ENCODE results near the gene SYT12. TPM values are rescaled to one million over a fixed set of nuclear protein-coding genes. Genes with fewer than 3 reads are reported as not detected.

SYT12 gene
- total RNA-seq, 1 experiment from 2014 or later: 4.6 TPM

DNA sequence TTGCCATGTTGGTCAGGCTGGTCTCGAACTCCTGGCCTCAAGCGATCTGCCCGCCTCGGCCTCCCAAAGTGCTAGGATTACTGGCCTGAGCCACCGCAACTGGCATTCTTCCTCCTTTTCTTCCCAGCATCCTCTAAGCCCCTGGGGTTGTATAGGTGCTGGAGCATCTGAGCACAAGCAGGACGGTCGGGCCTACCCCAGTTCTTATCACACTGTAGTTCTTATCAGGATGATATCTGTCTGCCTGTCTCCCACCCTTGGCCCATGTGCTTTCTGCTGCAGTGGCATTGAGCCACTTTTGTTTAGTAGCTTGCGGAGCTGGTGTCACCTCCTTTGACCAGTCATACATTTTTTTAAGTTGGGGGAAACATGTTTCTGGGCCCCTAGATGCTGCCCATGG is 35.6 kb downstream of the SYT12 start (continued):
- TF ChIP-seq, protein P1, sequence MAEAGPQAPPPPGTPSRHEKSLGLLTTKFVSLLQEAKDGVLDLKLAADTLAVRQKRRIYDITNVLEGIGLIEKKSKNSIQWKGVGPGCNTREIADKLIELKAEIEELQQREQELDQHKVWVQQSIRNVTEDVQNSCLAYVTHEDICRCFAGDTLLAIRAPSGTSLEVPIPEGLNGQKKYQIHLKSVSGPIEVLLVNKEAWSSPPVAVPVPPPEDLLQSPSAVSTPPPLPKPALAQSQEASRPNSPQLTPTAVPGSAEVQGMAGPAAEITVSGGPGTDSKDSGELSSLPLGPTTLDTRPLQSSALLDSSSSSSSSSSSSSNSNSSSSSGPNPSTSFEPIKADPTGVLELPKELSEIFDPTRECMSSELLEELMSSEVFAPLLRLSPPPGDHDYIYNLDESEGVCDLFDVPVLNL (CRISPR knock-in tag; IDR thresholded peaks at IDR 0.05; ENCODE audit: borderline replicate concordance, low read depth): no peak
- TF ChIP-seq NR3C1 (CRISPR knock-in tag; conservative IDR thresholded peaks at IDR 0.05; ENCODE audit: low read depth) (no peak), ZNF232 (CRISPR knock-in tag; IDR thresholded peaks at IDR 0.05) (no peak), MYBL2 (CRISPR knock-in tag; IDR thresholded peaks at IDR 0.05) (no peak)
- TF ChIP-seq, protein P2, sequence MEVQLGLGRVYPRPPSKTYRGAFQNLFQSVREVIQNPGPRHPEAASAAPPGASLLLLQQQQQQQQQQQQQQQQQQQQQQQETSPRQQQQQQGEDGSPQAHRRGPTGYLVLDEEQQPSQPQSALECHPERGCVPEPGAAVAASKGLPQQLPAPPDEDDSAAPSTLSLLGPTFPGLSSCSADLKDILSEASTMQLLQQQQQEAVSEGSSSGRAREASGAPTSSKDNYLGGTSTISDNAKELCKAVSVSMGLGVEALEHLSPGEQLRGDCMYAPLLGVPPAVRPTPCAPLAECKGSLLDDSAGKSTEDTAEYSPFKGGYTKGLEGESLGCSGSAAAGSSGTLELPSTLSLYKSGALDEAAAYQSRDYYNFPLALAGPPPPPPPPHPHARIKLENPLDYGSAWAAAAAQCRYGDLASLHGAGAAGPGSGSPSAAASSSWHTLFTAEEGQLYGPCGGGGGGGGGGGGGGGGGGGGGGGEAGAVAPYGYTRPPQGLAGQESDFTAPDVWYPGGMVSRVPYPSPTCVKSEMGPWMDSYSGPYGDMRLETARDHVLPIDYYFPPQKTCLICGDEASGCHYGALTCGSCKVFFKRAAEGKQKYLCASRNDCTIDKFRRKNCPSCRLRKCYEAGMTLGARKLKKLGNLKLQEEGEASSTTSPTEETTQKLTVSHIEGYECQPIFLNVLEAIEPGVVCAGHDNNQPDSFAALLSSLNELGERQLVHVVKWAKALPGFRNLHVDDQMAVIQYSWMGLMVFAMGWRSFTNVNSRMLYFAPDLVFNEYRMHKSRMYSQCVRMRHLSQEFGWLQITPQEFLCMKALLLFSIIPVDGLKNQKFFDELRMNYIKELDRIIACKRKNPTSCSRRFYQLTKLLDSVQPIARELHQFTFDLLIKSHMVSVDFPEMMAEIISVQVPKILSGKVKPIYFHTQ (CRISPR knock-in tag; IDR thresholded peaks at IDR 0.05): no peak
- TF ChIP-seq, protein P3, sequence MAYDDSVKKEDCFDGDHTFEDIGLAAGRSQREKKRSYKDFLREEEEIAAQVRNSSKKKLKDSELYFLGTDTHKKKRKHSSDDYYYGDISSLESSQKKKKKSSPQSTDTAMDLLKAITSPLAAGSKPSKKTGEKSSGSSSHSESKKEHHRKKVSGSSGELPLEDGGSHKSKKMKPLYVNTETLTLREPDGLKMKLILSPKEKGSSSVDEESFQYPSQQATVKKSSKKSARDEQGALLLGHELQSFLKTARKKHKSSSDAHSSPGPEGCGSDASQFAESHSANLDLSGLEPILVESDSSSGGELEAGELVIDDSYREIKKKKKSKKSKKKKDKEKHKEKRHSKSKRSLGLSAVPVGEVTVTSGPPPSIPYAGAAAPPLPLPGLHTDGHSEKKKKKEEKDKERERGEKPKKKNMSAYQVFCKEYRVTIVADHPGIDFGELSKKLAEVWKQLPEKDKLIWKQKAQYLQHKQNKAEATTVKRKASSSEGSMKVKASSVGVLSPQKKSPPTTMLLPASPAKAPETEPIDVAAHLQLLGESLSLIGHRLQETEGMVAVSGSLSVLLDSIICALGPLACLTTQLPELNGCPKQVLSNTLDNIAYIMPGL (CRISPR knock-in tag; IDR thresholded peaks at IDR 0.05): no peak
- TF ChIP-seq, protein P4, sequence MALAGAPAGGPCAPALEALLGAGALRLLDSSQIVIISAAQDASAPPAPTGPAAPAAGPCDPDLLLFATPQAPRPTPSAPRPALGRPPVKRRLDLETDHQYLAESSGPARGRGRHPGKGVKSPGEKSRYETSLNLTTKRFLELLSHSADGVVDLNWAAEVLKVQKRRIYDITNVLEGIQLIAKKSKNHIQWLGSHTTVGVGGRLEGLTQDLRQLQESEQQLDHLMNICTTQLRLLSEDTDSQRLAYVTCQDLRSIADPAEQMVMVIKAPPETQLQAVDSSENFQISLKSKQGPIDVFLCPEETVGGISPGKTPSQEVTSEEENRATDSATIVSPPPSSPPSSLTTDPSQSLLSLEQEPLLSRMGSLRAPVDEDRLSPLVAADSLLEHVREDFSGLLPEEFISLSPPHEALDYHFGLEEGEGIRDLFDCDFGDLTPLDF (CRISPR knock-in tag; IDR thresholded peaks at IDR 0.05): no peak

DNA sequence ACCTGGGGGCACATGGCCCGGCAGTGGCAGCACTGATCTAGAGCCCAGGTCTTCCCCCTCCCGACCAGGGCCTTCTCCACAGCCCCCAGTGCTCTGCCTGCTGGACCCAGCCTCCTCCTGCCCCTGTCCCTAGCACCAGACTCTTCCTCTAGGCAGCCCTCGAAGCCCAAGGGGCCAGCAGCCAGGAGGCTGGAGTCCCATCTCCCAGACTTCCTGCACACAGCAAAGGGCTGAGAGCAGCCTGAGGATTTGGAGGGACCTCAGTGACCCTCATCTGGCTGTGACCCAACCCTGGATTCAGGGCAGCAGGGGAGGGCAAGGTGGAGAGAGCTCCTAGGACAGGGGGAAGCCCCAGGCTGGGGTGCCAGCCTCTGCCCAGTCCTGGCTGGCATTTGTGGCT is 36.7 kb downstream of the SYT12 start:
- Mint-ChIP-seq H3K27ac (no peak overlapping the region), H3K36me3 (no peaks in the 10 kb centered on the region), H3K27me3 (ENCODE audit: low read depth) (no peaks in the 10 kb centered on the region; the same call in 1 of the 2 replicates), H3K9me3 (no peaks in the 10 kb centered on the region), H3K4me3 (no peak overlapping the region), H3K4me1 (peaks cover 16% of the 10 kb centered on the region)
- ChIA-PET POLR2A (no interaction called here), CTCF (no interaction called here)
- no peak for DNase-seq (ENCODE audit: low spot score)
- no peak for ATAC-seq
- TF ChIP-seq RORB (CRISPR knock-in tag; IDR thresholded peaks at IDR 0.05): no peak
- TF ChIP-seq, protein P5, sequence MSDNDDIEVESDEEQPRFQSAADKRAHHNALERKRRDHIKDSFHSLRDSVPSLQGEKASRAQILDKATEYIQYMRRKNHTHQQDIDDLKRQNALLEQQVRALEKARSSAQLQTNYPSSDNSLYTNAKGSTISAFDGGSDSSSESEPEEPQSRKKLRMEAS (CRISPR knock-in tag; IDR thresholded peaks at IDR 0.05): no peak
- no peak for TF ChIP-seq GRHL2 (CRISPR knock-in tag; IDR thresholded peaks at IDR 0.05; ENCODE audit: insufficient replicate concordance, severe bottlenecking)
- no peak for TF ChIP-seq CREM (CRISPR knock-in tag; IDR thresholded peaks at IDR 0.05)
- TF ChIP-seq ZNF423 (CRISPR knock-in tag; IDR thresholded peaks at IDR 0.05): no peak
- no peak for TF ChIP-seq ZNF396 (CRISPR knock-in tag; IDR thresholded peaks at IDR 0.05; ENCODE audit: borderline replicate concordance)
- TF ChIP-seq, protein P6, sequence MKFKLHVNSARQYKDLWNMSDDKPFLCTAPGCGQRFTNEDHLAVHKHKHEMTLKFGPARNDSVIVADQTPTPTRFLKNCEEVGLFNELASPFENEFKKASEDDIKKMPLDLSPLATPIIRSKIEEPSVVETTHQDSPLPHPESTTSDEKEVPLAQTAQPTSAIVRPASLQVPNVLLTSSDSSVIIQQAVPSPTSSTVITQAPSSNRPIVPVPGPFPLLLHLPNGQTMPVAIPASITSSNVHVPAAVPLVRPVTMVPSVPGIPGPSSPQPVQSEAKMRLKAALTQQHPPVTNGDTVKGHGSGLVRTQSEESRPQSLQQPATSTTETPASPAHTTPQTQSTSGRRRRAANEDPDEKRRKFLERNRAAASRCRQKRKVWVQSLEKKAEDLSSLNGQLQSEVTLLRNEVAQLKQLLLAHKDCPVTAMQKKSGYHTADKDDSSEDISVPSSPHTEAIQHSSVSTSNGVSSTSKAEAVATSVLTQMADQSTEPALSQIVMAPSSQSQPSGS (CRISPR knock-in tag; IDR thresholded peaks at IDR 0.05; ENCODE audit: borderline replicate concordance, low read depth): no peak
- no peak for TF ChIP-seq NR3C1 (CRISPR knock-in tag; conservative IDR thresholded peaks at IDR 0.05; ENCODE audit: low read depth)
- no peak for TF ChIP-seq HMGA2 (CRISPR knock-in tag; IDR thresholded peaks at IDR 0.05)
- TF ChIP-seq, protein P7, sequence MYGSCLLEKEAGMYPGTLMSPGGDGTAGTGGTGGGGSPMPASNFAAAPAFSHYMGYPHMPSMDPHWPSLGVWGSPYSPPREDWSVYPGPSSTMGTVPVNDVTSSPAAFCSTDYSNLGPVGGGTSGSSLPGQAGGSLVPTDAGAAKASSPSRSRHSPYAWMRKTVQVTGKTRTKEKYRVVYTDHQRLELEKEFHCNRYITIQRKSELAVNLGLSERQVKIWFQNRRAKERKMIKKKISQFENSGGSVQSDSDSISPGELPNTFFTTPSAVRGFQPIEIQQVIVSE (CRISPR knock-in tag; IDR thresholded peaks at IDR 0.05; ENCODE audit: borderline replicate concordance): no peak
- TF ChIP-seq ELF4 (CRISPR knock-in tag; IDR thresholded peaks at IDR 0.05; ENCODE audit: low read depth): no peak
- TF ChIP-seq, protein P8, sequence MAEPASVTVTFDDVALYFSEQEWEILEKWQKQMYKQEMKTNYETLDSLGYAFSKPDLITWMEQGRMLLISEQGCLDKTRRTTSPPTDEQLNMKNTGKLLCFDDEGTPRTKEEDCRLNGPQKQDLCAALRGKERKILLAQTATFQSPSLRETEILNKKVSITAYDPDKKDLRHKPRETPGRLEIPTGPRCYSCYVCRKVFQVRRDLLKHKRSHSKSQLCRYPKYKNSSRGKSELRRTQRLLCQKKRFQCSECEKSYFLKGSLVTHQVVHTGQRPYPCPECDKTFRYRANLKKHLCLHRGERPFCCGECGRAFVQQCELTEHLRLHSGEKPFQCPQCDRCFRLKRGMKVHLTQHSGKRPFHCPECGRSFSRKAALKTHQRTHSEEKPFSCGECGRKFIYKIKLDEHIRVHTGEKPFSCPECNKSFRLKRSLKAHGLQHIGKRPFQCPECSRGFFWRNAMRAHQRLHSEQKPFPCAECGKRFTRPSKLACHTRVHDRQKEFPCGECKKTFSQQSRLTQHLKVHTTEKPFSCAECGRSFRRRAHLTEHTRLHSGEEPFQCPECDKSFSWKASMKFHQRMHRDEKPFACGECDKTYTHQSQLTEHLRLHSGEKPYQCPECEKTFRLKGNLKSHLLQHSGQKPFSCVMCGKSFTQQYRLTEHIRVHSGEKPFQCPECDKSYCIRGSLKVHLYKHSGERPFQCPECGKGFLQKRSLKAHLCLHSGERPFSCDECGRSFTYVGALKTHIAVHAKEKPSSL (CRISPR knock-in tag; conservative IDR thresholded peaks at IDR 0.05): no peak
- no peak for TF ChIP-seq NFE2L1 (CRISPR knock-in tag; IDR thresholded peaks at IDR 0.05)
- TF ChIP-seq, protein P9, sequence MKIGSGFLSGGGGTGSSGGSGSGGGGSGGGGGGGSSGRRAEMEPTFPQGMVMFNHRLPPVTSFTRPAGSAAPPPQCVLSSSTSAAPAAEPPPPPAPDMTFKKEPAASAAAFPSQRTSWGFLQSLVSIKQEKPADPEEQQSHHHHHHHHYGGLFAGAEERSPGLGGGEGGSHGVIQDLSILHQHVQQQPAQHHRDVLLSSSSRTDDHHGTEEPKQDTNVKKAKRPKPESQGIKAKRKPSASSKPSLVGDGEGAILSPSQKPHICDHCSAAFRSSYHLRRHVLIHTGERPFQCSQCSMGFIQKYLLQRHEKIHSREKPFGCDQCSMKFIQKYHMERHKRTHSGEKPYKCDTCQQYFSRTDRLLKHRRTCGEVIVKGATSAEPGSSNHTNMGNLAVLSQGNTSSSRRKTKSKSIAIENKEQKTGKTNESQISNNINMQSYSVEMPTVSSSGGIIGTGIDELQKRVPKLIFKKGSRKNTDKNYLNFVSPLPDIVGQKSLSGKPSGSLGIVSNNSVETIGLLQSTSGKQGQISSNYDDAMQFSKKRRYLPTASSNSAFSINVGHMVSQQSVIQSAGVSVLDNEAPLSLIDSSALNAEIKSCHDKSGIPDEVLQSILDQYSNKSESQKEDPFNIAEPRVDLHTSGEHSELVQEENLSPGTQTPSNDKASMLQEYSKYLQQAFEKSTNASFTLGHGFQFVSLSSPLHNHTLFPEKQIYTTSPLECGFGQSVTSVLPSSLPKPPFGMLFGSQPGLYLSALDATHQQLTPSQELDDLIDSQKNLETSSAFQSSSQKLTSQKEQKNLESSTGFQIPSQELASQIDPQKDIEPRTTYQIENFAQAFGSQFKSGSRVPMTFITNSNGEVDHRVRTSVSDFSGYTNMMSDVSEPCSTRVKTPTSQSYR (CRISPR knock-in tag; IDR thresholded peaks at IDR 0.05): no peak
- no peak for TF ChIP-seq ZNF263 (CRISPR knock-in tag; IDR thresholded peaks at IDR 0.05; ENCODE audit: low read depth)

All from WTC11 (cell line).